Sigmoid colon (tissue), 4 donors: ENCODE data around the gene OR52L1.

Experiments used
- CTCF ChIP-seq, 4 experiments: fragments of 450-650 bp in 3 of 4; fragments of 200-600 bp in 1 of 4; IDR thresholded peaks; one replicate each; pipeline ENCODE4 v1.5.1; 2016 to 2019; ENCODE audit warnings: antibody characterized with exemption in 4 of 4, mild to moderate bottlenecking in 3 of 4, moderate library complexity in 2 of 4
- POLR2AphosphoS5 ChIP-seq, 4 donors: sonication (generic); formaldehyde crosslinking; IDR thresholded peaks; one replicate each; pipeline ENCODE4 v1.6.1; 2017; ENCODE audit warnings: antibody characterized with exemption in 4 of 4

GRCh38 chr11:5992604-5993251, 5.9 kb upstream of the OR52L1 start:
- peak in 1 of 4 experiments; percentile 21 for TF ChIP-seq CTCF (IDR thresholded peaks at IDR 0.05)
- TF ChIP-seq POLR2AphosphoS5 (IDR thresholded peaks at IDR 0.05): no peak
